Panc1 (cell line): ENCODE data around the gene TBC1D22A. TPM values are rescaled to one million over a fixed set of nuclear protein-coding genes. Genes with fewer than 3 reads are reported as not detected.

Source experiments
- ATAC-seq: fragments of 200-7000 bp; cut with Tn5 transposase; 2 replicates; pipeline ENCODE4 v1.9.1; 2020; ENCODE audit warnings: mild to moderate bottlenecking, moderate library complexity
- BruUV-seq: library from RNA; stranded (reverse); fragments of 400-500 nt; replicated peaks from 2 replicates; lab custom pipeline; 2021; lab: Mats Ljungman, UMichigan
- CTCF ChIA-PET: fragments of 300-600 bp; sonication (Branson Sonifier 250); formaldehyde crosslinking; loops from one replicate; lab custom pipeline; 2022; ENCODE audit warnings: antibody characterized with exemption; lab: Charles Lee
- POLR2A ChIA-PET: fragments of 300-600 bp; sonication (Branson Sonifier 250); formaldehyde crosslinking; loops from one replicate; lab custom pipeline; 2022; ENCODE audit warnings: antibody characterized with exemption; lab: Charles Lee
- DNase-seq: peaks from one replicate; pipeline ENCODE4 v3.0.0-alpha.2; 2010; ENCODE audit warnings: low read depth, low spot score
- H3K27ac ChIP-seq: 2 replicates; pipeline ENCODE4 v1.5.1; 2011; ENCODE audit warnings: mild to moderate bottlenecking, low read length, inconsistent platforms
- H3K27me3 ChIP-seq: fragments of 200-500 bp; sonication (Bioruptor generic); 2 replicates; pipeline ENCODE4 v1.6.0; 2014; ENCODE audit warnings: low read length, inconsistent platforms; ENCODE audit not compliant: control insufficient read depth, insufficient read depth
- H3K36me3 ChIP-seq: fragments of 200-500 bp; sonication (Bioruptor generic); 2 replicates; pipeline ENCODE4 v1.5.1; 2014; ENCODE audit warnings: inconsistent platforms, mild to moderate bottlenecking, low read length, moderate library complexity; ENCODE audit not compliant: control insufficient read depth, insufficient read depth
- H3K4me1 ChIP-seq: 2 replicates; pipeline ENCODE4 v1.5.1; 2011; ENCODE audit warnings: inconsistent platforms, mild to moderate bottlenecking, low read length, moderate library complexity; ENCODE audit not compliant: control insufficient read depth, insufficient read depth
- H3K4me3 ChIP-seq, 2 experiments: 2 replicates each; pipeline ENCODE4 v1.5.1; 2011 to 2012; ENCODE audit warnings: low read depth in 2 of 2, low read length in 2 of 2, mild to moderate bottlenecking in 2 of 2, inconsistent platforms in 1 of 2, moderate library complexity in 1 of 2
- H3K9me3 ChIP-seq: fragments of 200-500 bp; sonication (Bioruptor generic); 2 replicates; pipeline ENCODE4 v1.5.1; 2014; ENCODE audit warnings: low read depth, mild to moderate bottlenecking, inconsistent platforms, low read length, moderate library complexity; ENCODE audit not compliant: control insufficient read depth, insufficient read depth
- POLR2AphosphoS5 ChIP-seq: IDR thresholded peaks from 2 replicates; pipeline ENCODE4 v1.6.1; 2012; ENCODE audit warnings: mild to moderate bottlenecking, low read depth, low read length, moderate library complexity
- REST ChIP-seq, 2 experiments: IDR thresholded peaks; 2 replicates each; pipeline ENCODE4 v1.6.1; 2011 to 2012; ENCODE audit warnings: low read depth in 2 of 2, control low read depth in 1 of 2, low read length in 1 of 2, mild to moderate bottlenecking in 1 of 2, moderate library complexity in 1 of 2; ENCODE audit not compliant: insufficient read depth in 1 of 2
- SIN3A ChIP-seq: IDR thresholded peaks from 2 replicates; pipeline ENCODE4 v1.6.1; 2012; ENCODE audit warnings: low read depth, mild to moderate bottlenecking, low read length, moderate library complexity, borderline replicate concordance; ENCODE audit not compliant: insufficient read depth
- TCF7L2 ChIP-seq: IDR thresholded peaks from 2 replicates; pipeline ENCODE4 v1.6.1; 2011; ENCODE audit warnings: mild to moderate bottlenecking, low read depth, low read length, inconsistent platforms
- in situ Hi-C: cut with HindIII; loops from 2 replicates; pipeline ENCODE4 v1.10.0; 2016; ENCODE audit warnings: low sequenced_read_pairs, low pct_unique_long_range_greater_than_20kb
- intact Hi-C: fragments of 100-400 bp; cut with micrococcal nuclease; formaldehyde crosslinking; loops from one replicate; pipeline ENCODE4 v1.10.0; 2022; ENCODE audit not compliant: unreplicated experiment
- total RNA-seq: library from RNA; stranded (reverse); gene quantifications from one replicate; pipeline ENCODE4 v1.2.1, GENCODE V29; 2021; ENCODE audit not compliant: unreplicated experiment
- TF ChIP-seq, protein P1 (sequence below): fragments of 450-650 bp; IDR thresholded peaks from 2 replicates; pipeline ENCODE4 v1.5.1; 2017; ENCODE audit warnings: mild to moderate bottlenecking

The TBC1D22A gene
- total RNA-seq, 1 experiment from 2014 or later, result 28.7 TPM

GRCh38 chr22:46937939-46938338, 175.5 kb downstream of the TBC1D22A start:
- BruUV-seq, result no TSS peak

DNA sequence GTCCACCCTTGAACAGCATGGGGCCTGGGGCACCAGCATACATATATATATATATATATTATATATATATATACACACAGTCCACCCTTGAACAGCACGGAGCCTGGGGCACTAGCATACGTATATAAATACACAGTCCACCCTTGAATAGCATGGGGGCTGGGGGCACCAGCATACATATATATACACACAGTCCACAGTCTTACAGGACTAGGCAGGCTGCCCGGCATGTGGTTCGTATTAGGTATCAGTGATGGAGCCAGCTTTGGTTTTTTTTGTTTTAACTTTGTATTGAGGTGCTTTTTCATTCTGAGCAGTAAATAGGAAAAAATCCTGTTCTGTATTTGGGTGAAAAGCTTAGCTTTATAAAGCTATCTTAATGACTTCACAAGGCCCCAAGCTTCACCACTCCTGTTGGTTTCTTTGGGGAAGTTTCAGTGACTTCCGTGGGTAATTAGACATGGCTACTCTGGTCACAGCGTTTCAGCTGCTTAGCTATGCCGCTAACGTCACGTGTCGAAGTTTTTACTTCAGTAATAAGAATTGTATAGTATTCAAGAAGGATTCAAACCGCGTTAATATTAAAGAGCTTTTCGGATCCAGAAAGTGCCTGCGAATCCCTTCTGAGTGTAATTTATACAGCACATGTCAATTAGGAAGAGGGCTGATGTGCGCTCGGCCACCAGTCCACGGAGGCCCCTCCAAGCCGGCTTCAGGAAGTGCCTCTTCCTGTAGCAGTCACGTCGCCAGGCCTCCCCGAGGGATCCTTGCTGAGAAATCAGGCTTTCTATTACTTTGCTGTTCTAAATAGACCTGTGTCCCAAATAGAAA, 179.7 kb downstream of the TBC1D22A start:
- no peak for DNase-seq
- TF ChIP-seq SIN3A, result no peak
- TF ChIP-seq, protein P1, sequence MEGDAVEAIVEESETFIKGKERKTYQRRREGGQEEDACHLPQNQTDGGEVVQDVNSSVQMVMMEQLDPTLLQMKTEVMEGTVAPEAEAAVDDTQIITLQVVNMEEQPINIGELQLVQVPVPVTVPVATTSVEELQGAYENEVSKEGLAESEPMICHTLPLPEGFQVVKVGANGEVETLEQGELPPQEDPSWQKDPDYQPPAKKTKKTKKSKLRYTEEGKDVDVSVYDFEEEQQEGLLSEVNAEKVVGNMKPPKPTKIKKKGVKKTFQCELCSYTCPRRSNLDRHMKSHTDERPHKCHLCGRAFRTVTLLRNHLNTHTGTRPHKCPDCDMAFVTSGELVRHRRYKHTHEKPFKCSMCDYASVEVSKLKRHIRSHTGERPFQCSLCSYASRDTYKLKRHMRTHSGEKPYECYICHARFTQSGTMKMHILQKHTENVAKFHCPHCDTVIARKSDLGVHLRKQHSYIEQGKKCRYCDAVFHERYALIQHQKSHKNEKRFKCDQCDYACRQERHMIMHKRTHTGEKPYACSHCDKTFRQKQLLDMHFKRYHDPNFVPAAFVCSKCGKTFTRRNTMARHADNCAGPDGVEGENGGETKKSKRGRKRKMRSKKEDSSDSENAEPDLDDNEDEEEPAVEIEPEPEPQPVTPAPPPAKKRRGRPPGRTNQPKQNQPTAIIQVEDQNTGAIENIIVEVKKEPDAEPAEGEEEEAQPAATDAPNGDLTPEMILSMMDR, result no peak
- TF ChIP-seq TCF7L2, result no peak
- TF ChIP-seq POLR2AphosphoS5, result no peak
- no peak for TF ChIP-seq REST (IDR thresholded peaks at IDR 0.05; ENCODE audit: insufficient read depth in 1 of 2, low read depth in 2 of 2, low read length in 1 of 2)
- no peaks in the 10 kb centered on the region for H3K36me3 ChIP-seq
- ChIA-PET CTCF (no interaction called here), POLR2A (no interaction called here)
- H3K4me1 ChIP-seq, result no peaks in the 10 kb centered on the region
- no TSS peak for BruUV-seq
- intact Hi-C loops, result no loop called here
- in situ Hi-C loops, result no loop called here
- no peaks in the 10 kb centered on the region for H3K27me3 ChIP-seq
- no peaks in the 10 kb centered on the region for H3K9me3 ChIP-seq
- no peak overlapping the region for H3K4me3 ChIP-seq
- no peak for ATAC-seq
- no peak overlapping the region for H3K27ac ChIP-seq

More at GRCh38 chr22:46937939-46938338, 175.5 kb downstream of the TBC1D22A start:
- ChIA-PET POLR2A (no interaction called here), CTCF (no interaction called here)
- intact Hi-C loops, result no loop called here
- no peaks in the 10 kb centered on the region for H3K9me3 ChIP-seq
- H3K4me1 ChIP-seq, result peaks cover 4% of the 10 kb centered on the region
- ATAC-seq (no peak), DNase-seq (no peak)
- TF ChIP-seq SIN3A (no peak), POLR2AphosphoS5 (no peak), TCF7L2 (no peak), REST (IDR thresholded peaks at IDR 0.05; ENCODE audit: insufficient read depth in 1 of 2, low read depth in 2 of 2, low read length in 1 of 2) (no peak)
- TF ChIP-seq, protein P1, result no peak
- H3K36me3 ChIP-seq, result no peaks in the 10 kb centered on the region
- H3K27ac ChIP-seq, result no peak overlapping the region
- no peak overlapping the region for H3K4me3 ChIP-seq
- no peaks in the 10 kb centered on the region for H3K27me3 ChIP-seq
- in situ Hi-C loops, result no loop called here
